ENCODE results near the gene PDE2A. TPM values are rescaled to one million over a fixed set of nuclear protein-coding genes. Genes with fewer than 3 reads are reported as not detected.

PDE2A gene
- total RNA-seq, 1 donor from 2014 or later = 65.9 TPM

- no peaks in the 10 kb centered on the region for H3K36me3 Mint-ChIP-seq (ENCODE audit: low read depth, unreplicated experiment)
- DNase-seq (ENCODE audit: low spot score) = no peak
Observed at GRCh38 chr11:72635309-72635915, 38.8 kb downstream of the PDE2A start.

GRCh38 chr11:72634472-72635095 is 39.6 kb downstream of the PDE2A start:
- Mint-ChIP-seq H3K4me3 (ENCODE audit: unreplicated experiment) (no peak overlapping the region), H3K27ac (ENCODE audit: unreplicated experiment) (peak overlapping the region; percentile 54), H3K27me3 (ENCODE audit: unreplicated experiment) (peaks cover 22% of the 10 kb centered on the region), H3K4me1 (ENCODE audit: unreplicated experiment) (peaks cover 59% of the 10 kb centered on the region), H3K9me3 (ENCODE audit: unreplicated experiment) (no peaks in the 10 kb centered on the region), H3K36me3 (ENCODE audit: low read depth, unreplicated experiment) (peaks cover 7% of the 10 kb centered on the region)
- no peak for TF ChIP-seq CTCF (IDR thresholded peaks at IDR 0.05; ENCODE audit: unreplicated experiment)
- DNase-seq (ENCODE audit: low spot score) = peak; percentile 40

More at GRCh38 chr11:72635309-72635915, 38.8 kb downstream of the PDE2A start:
- Mint-ChIP-seq H3K27ac (ENCODE audit: unreplicated experiment) (peak overlapping the region; percentile 7), H3K4me1 (ENCODE audit: unreplicated experiment) (peaks cover 59% of the 10 kb centered on the region), H3K9me3 (ENCODE audit: unreplicated experiment) (no peaks in the 10 kb centered on the region), H3K27me3 (ENCODE audit: unreplicated experiment) (peaks cover 19% of the 10 kb centered on the region), H3K4me3 (ENCODE audit: unreplicated experiment) (no peak overlapping the region)
- TF ChIP-seq CTCF (IDR thresholded peaks at IDR 0.05; ENCODE audit: unreplicated experiment) = no peak

DNA sequence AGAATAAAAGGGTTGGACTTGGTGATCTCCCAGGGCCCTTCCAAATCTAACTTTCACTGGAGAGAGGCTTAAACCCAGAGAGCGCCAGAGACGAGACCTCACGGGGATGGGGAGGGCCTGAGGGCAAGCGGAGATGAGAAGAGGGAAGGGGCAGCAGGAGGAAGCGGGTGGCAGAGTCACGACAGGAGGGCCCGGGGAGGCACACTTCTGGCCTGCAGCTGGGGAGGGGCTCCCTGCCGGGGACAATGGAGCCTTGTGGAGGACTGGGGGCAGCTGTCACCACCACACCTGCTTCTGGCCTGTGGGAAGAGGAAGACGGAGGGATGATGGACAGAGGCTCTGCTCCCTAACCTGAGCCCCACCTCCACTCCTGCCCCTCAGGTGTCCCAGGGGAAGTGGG is 40.2 kb downstream of the PDE2A start:
- Mint-ChIP-seq H3K4me1 (ENCODE audit: unreplicated experiment) (peaks cover 59% of the 10 kb centered on the region), H3K4me3 (ENCODE audit: unreplicated experiment) (no peak overlapping the region), H3K27ac (ENCODE audit: unreplicated experiment) (peak overlapping the region; percentile 30), H3K9me3 (ENCODE audit: unreplicated experiment) (no peaks in the 10 kb centered on the region), H3K27me3 (ENCODE audit: unreplicated experiment) (peaks cover 22% of the 10 kb centered on the region), H3K36me3 (ENCODE audit: low read depth, unreplicated experiment) (peaks cover 7% of the 10 kb centered on the region)
- DNase-seq (ENCODE audit: low spot score) = no peak
- no peak for TF ChIP-seq CTCF (IDR thresholded peaks at IDR 0.05; ENCODE audit: unreplicated experiment)

DNA sequence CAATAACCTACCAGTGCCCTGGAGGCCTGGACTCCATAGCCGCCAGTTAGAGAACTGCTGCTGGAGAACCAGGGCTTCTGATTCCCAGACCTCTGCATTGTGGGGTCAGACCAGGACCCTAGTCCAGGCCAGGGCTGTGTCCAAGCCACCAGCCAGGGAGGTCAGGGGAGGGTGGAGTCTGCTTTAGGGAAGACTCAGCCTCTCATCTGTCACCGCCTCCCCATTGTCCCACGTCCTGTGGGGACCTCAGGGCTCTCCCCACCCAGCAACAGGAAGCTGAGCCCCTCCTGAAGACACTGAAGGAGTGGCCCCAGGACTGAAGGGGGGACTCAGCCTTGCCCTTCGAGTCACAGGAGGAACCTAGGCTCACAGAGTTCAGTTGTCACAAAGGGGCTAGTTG is 41.2 kb downstream of the PDE2A start:
- Mint-ChIP-seq H3K4me1 (ENCODE audit: unreplicated experiment) (peaks cover 54% of the 10 kb centered on the region), H3K36me3 (ENCODE audit: low read depth, unreplicated experiment) (peaks cover 7% of the 10 kb centered on the region), H3K4me3 (ENCODE audit: unreplicated experiment) (no peak overlapping the region), H3K27ac (ENCODE audit: unreplicated experiment) (no peak overlapping the region), H3K27me3 (ENCODE audit: unreplicated experiment) (peaks cover 22% of the 10 kb centered on the region), H3K9me3 (ENCODE audit: unreplicated experiment) (no peaks in the 10 kb centered on the region)
- TF ChIP-seq CTCF (IDR thresholded peaks at IDR 0.05; ENCODE audit: unreplicated experiment) = no peak
- DNase-seq (ENCODE audit: low spot score) = no peak
